RPMI8226 (cell line): Measurements from ENCODE around the gene AFF3.
"Not testable (repeated sequence)": the region's sequence is repeated elsewhere in the genome, so short reads cannot be mapped to it uniquely, and the experiment has no call there.

Experiments used
- DNase-seq: peaks from one replicate; pipeline ENCODE4 v3.0.0-alpha.2; 2015

Gene AFF3

GRCh38 chr2:99504844-99505584, 637.4 kb downstream of the AFF3 start:
- no peak for DNase-seq

GRCh38 chr2:99503662-99504416, 638.6 kb downstream of the AFF3 start:
- DNase-seq, result not testable (repeated sequence)

- DNase-seq, result no peak
These were observed 646.4 kb downstream of the AFF3 start for GRCh38 chr2:99496021-99496420.
